NCI-H2196 treated with DMSO at 0.1 percent for 48 hours (cell line): ENCODE results near the gene SLC17A8.
"Not testable (repeated sequence)": the region's sequence is repeated elsewhere in the genome, so short reads cannot be mapped to it uniquely, and the experiment has no call there.

Source experiments
- DNase-seq: peaks from one replicate; lab custom pipeline; 2025; ENCODE audit not compliant: unreplicated experiment; lab: John Stamatoyannopoulos, UW

The SLC17A8 gene

GRCh38 chr12:100356644-100357223, at the start of gene SLC17A8:
Gene SLC17A8 (plus strand): TSS chr12:100357074. CDS start chr12:100357392, 318 bp downstream.
- no peak for DNase-seq

GRCh38 chr12:100308138-100308537, 48.7 kb upstream of the SLC17A8 start:
- not testable (repeated sequence) for DNase-seq

- DNase-seq = no peak
Observed at GRCh38 chr12:100311317-100311716, 45.6 kb upstream of the SLC17A8 start.

- DNase-seq = no peak
Observed at GRCh38 chr12:100317371-100317770, 39.5 kb upstream of the SLC17A8 start.

GRCh38 chr12:100324498-100324897, 32.4 kb upstream of the SLC17A8 start:
- no peak for DNase-seq

- no peak for DNase-seq
Observed at GRCh38 chr12:100326208-100326607, 30.7 kb upstream of the SLC17A8 start.

- DNase-seq = no peak
Observed at GRCh38 chr12:100329800-100330199, 27.1 kb upstream of the SLC17A8 start.

GRCh38 chr12:100331871-100332270, 25.0 kb upstream of the SLC17A8 start:
- DNase-seq = no peak

GRCh38 chr12:100332852-100333251, 24.0 kb upstream of the SLC17A8 start:
- DNase-seq = no peak

- DNase-seq = no peak
Observed at GRCh38 chr12:100337299-100337698, 19.6 kb upstream of the SLC17A8 start.

GRCh38 chr12:100337727-100338126, 19.1 kb upstream of the SLC17A8 start:
- no peak for DNase-seq

GRCh38 chr12:100339071-100339470, 17.8 kb upstream of the SLC17A8 start:
- DNase-seq = no peak

GRCh38 chr12:100342897-100343296, 14.0 kb upstream of the SLC17A8 start:
- DNase-seq = not testable (repeated sequence)

GRCh38 chr12:100344351-100344750, 12.5 kb upstream of the SLC17A8 start:
- DNase-seq = not testable (repeated sequence)

- no peak for DNase-seq
Observed at GRCh38 chr12:100345020-100345767, 11.7 kb upstream of the SLC17A8 start.

GRCh38 chr12:100346660-100347059, 10.2 kb upstream of the SLC17A8 start:
- DNase-seq = no peak

GRCh38 chr12:100348657-100349454, 8.0 kb upstream of the SLC17A8 start:
- DNase-seq = no peak

- DNase-seq = no peak
Observed at GRCh38 chr12:100359248-100359647, 2.4 kb downstream of the SLC17A8 start.

GRCh38 chr12:100359822-100360221, 2.9 kb downstream of the SLC17A8 start:
- no peak for DNase-seq

- DNase-seq = no peak
Observed at GRCh38 chr12:100360450-100360849, 3.6 kb downstream of the SLC17A8 start.

- no peak for DNase-seq
Observed at GRCh38 chr12:100364324-100364723, 7.5 kb downstream of the SLC17A8 start.

GRCh38 chr12:100365411-100365810, 8.5 kb downstream of the SLC17A8 start:
- DNase-seq = no peak
